ENCODE measurements around the gene SORCS3. TPM values are rescaled to one million over a fixed set of nuclear protein-coding genes. Genes with fewer than 3 reads are reported as not detected.

The SORCS3 gene
- total RNA-seq, 6 experiments from 2014 or later = not detected

DNA sequence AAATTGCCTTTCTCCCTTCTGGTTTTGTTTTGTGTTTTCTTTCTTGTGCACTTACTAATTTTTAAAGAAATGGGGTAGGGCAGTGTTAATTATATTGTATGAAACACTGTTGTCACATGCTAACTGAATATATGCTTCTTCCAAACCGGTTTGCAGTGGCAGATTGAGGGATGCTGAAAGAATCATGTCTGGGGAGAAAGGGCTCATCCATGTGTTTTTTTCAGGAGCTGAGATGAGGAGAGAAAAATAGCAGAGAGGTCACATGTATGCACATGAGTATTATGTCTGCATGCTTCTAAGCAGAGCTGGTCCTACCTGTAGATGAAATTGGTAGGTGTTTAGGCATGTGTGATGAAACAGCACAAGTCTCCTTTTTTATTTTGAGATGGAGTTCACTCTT lies 17.0 kb downstream of the SORCS3 start:
- DNase-seq (no peak), ATAC-seq (no peak)
- Histone ChIP-seq H3K36me3 (no peaks in the 10 kb centered on the region), H3K9me3 (no peaks in the 10 kb centered on the region), H3K27ac (no peak overlapping the region), H3K4me3 (no peak overlapping the region), H3K4me1 (no peaks in the 10 kb centered on the region), H3K27me3 (no peaks in the 10 kb centered on the region)
- intact Hi-C loops (cut with DNase I) = no loop called here
- WGBS (ENCODE audit: insufficient coverage, low coverage, low lambda C conversion rate, missing lambda C conversion rate) = 62% methylated on average over 1 of the region's 1 CpG
- TF ChIP-seq, protein P1, sequence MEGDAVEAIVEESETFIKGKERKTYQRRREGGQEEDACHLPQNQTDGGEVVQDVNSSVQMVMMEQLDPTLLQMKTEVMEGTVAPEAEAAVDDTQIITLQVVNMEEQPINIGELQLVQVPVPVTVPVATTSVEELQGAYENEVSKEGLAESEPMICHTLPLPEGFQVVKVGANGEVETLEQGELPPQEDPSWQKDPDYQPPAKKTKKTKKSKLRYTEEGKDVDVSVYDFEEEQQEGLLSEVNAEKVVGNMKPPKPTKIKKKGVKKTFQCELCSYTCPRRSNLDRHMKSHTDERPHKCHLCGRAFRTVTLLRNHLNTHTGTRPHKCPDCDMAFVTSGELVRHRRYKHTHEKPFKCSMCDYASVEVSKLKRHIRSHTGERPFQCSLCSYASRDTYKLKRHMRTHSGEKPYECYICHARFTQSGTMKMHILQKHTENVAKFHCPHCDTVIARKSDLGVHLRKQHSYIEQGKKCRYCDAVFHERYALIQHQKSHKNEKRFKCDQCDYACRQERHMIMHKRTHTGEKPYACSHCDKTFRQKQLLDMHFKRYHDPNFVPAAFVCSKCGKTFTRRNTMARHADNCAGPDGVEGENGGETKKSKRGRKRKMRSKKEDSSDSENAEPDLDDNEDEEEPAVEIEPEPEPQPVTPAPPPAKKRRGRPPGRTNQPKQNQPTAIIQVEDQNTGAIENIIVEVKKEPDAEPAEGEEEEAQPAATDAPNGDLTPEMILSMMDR (IDR thresholded peaks at IDR 0.05) = no peak
- no peak for TF ChIP-seq POLR2A (IDR thresholded peaks at IDR 0.05)

GRCh38 chr10:104659809-104660208 lies 18.7 kb downstream of the SORCS3 start:
- H3K27me3 ChIP-seq = no peaks in the 10 kb centered on the region
- DNase-seq = no peak
- ATAC-seq = no peak
- no peaks in the 10 kb centered on the region for H3K4me1 ChIP-seq
- H3K36me3 ChIP-seq = no peaks in the 10 kb centered on the region
- TF ChIP-seq, protein P1 (IDR thresholded peaks at IDR 0.05) = no peak
- TF ChIP-seq POLR2A (IDR thresholded peaks at IDR 0.05) = no peak
- intact Hi-C loops (cut with DNase I) = no loop called here
- WGBS (ENCODE audit: insufficient coverage, low coverage, low lambda C conversion rate, missing lambda C conversion rate) = 28% methylated on average over 4 of the region's 4 CpGs
- H3K4me3 ChIP-seq = no peak overlapping the region
- H3K27ac ChIP-seq = no peak overlapping the region
- no peaks in the 10 kb centered on the region for H3K9me3 ChIP-seq

DNA sequence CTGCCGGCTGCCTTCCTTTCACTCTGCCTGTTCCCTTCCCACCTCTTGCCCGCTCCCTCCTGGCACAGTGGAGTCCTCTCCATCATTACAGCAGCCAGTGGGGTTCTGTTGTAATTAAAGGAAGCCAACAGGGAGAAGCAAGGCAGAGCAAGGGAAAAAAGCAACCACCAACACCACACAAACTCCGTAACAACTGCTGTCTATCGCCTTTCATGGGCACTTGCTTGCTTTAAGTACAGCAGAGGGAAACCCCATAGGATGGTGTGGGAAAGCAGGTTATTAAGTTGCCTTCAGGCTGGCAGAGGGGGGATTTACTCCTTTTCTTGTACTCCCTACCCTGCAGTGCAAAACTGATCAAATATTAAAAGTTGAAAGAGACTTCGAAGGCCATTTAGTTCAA lies 22.0 kb downstream of the SORCS3 start:
- intact Hi-C loops (cut with DNase I) = no loop called here

GRCh38 chr10:104663563-104663962 lies 22.5 kb downstream of the SORCS3 start:
- DNase-seq = no peak
- 79% methylated on average over 3 of the region's 3 CpGs for WGBS (ENCODE audit: insufficient coverage, low coverage, low lambda C conversion rate, missing lambda C conversion rate)
- Histone ChIP-seq H3K4me1 (no peaks in the 10 kb centered on the region), H3K36me3 (no peaks in the 10 kb centered on the region), H3K4me3 (no peak overlapping the region), H3K9me3 (no peaks in the 10 kb centered on the region), H3K27me3 (no peaks in the 10 kb centered on the region), H3K27ac (no peak overlapping the region)
- TF ChIP-seq, protein P1 (IDR thresholded peaks at IDR 0.05) = no peak
- no peak for TF ChIP-seq POLR2A (IDR thresholded peaks at IDR 0.05)
- ATAC-seq = no peak
- intact Hi-C loops (cut with DNase I) = no loop called here

More for the DNA sequence above, 22.0 kb downstream of the SORCS3 start:
- TF ChIP-seq POLR2A (IDR thresholded peaks at IDR 0.05) = no peak
- TF ChIP-seq, protein P1 (IDR thresholded peaks at IDR 0.05) = no peak
- H3K4me3 ChIP-seq = no peak overlapping the region
- H3K27me3 ChIP-seq = no peaks in the 10 kb centered on the region
- no peaks in the 10 kb centered on the region for H3K9me3 ChIP-seq
- no peak for DNase-seq
- no peak overlapping the region for H3K27ac ChIP-seq
- no peak for ATAC-seq
- no peaks in the 10 kb centered on the region for H3K4me1 ChIP-seq
- WGBS (ENCODE audit: insufficient coverage, low coverage, low lambda C conversion rate, missing lambda C conversion rate) = 65% methylated on average over 5 of the region's 5 CpGs
- H3K36me3 ChIP-seq = no peaks in the 10 kb centered on the region

GRCh38 chr10:104664205-104664604 lies 23.1 kb downstream of the SORCS3 start:
- intact Hi-C loops (cut with DNase I) = no loop called here
- ATAC-seq = no peak
- 15% methylated on average over 4 of the region's 5 CpGs for WGBS (ENCODE audit: insufficient coverage, low coverage, low lambda C conversion rate, missing lambda C conversion rate)
- H3K4me3 ChIP-seq = no peak overlapping the region
- no peaks in the 10 kb centered on the region for H3K36me3 ChIP-seq
- no peak for DNase-seq
- no peaks in the 10 kb centered on the region for H3K4me1 ChIP-seq
- no peaks in the 10 kb centered on the region for H3K27me3 ChIP-seq
- H3K9me3 ChIP-seq = no peaks in the 10 kb centered on the region
- TF ChIP-seq, protein P1 (IDR thresholded peaks at IDR 0.05) = no peak
- no peak for TF ChIP-seq POLR2A (IDR thresholded peaks at IDR 0.05)
- no peak overlapping the region for H3K27ac ChIP-seq

Data from right lobe of liver (tissue), 6 donors.